K562 (cell line): ENCODE measurements around the gene COL28A1. TPM values are rescaled to one million over a fixed set of nuclear protein-coding genes. Genes with fewer than 3 reads are reported as not detected.

Source experiments
- BRF2 ChIP-seq: IDR thresholded peaks from 3 replicates; pipeline ENCODE4 v1.6.1; 2011; ENCODE audit warnings: borderline replicate concordance, mild to moderate bottlenecking; ENCODE audit not compliant: insufficient read length, insufficient read depth
- CHAMP1 ChIP-seq: fragments of 450-650 bp; IDR thresholded peaks from 2 replicates; pipeline ENCODE4 v1.6.1; 2016; ENCODE audit warnings: mild to moderate bottlenecking
- ETV1 ChIP-seq: fragments of 450-650 bp; conservative IDR thresholded peaks from 2 replicates; pipeline ENCODE4 v1.6.1; 2016; ENCODE audit warnings: missing genetic modification characterization, control low read depth, low read depth, missing compliant biosample characterization
- GTF3C2 ChIP-seq: IDR thresholded peaks from 3 replicates; pipeline ENCODE4 v1.6.1; 2011; ENCODE audit warnings: borderline replicate concordance, mild to moderate bottlenecking, moderate library complexity; ENCODE audit not compliant: insufficient read length; ENCODE audit errors: extremely low read depth
- ILK ChIP-seq: fragments of 450-650 bp; IDR thresholded peaks from 2 replicates; pipeline ENCODE4 v1.6.1; 2016; ENCODE audit warnings: missing genetic modification characterization, low read depth, mild to moderate bottlenecking, missing compliant biosample characterization, moderate library complexity, borderline replicate concordance
- MCM5 ChIP-seq: fragments of 450-650 bp; IDR thresholded peaks from 2 replicates; pipeline ENCODE4 v1.6.1; 2016; ENCODE audit warnings: low read depth
- MLX ChIP-seq, 2 experiments: fragments of 450-650 bp in 1 of 2; sonication (generic) in 1 of 2; formaldehyde crosslinking; conservative IDR thresholded peaks; 2 replicates each; pipeline versions ENCODE4 v1.4.0 to v1.8.1; 2020 to 2022; ENCODE audit warnings: mild to moderate bottlenecking in 1 of 2, missing genetic modification reagents in 1 of 2
- MXI1 ChIP-seq: IDR thresholded peaks from 2 replicates; pipeline ENCODE4 v1.6.1; 2011; ENCODE audit warnings: low read depth, mild to moderate bottlenecking, improper control_type of control experiment, low read length
- NFIC ChIP-seq: fragments of 450-650 bp; IDR thresholded peaks from 2 replicates; pipeline ENCODE4 v1.6.1; 2017; ENCODE audit warnings: mild to moderate bottlenecking, inconsistent platforms
- NFIX ChIP-seq: fragments of 250-450 bp; sonication (Bioruptor Pico); IDR thresholded peaks from 2 replicates; pipeline ENCODE4 v1.4.0; 2020; ENCODE audit warnings: low read depth, mild to moderate bottlenecking, moderate library complexity
- THRAP3 ChIP-seq: fragments of 450-650 bp; IDR thresholded peaks from 2 replicates; pipeline ENCODE4 v1.6.1; 2016; ENCODE audit warnings: mild to moderate bottlenecking, inconsistent platforms, borderline replicate concordance
- ZBTB43 ChIP-seq: sonication (generic); formaldehyde crosslinking; IDR thresholded peaks from 2 replicates; pipeline ENCODE4 v1.8.0; 2023; ENCODE audit warnings: mild to moderate bottlenecking, missing genetic modification reagents
- ZNF124 ChIP-seq: sonication (generic); formaldehyde crosslinking; IDR thresholded peaks from 2 replicates; pipeline ENCODE4 v1.8.1; 2022; ENCODE audit warnings: missing genetic modification reagents
- ZNF274 ChIP-seq: IDR thresholded peaks from 2 replicates; pipeline ENCODE4 v1.6.1; 2011; ENCODE audit warnings: low read depth, mild to moderate bottlenecking, low read length, moderate library complexity, borderline replicate concordance
- ZNF449 ChIP-seq: fragments of 250-450 bp; sonication (Bioruptor Pico); IDR thresholded peaks from 2 replicates; pipeline ENCODE4 v1.8.0; 2022; ENCODE audit warnings: moderate library complexity, mild to moderate bottlenecking, inconsistent platforms
- polyA plus RNA-seq, 8 experiments: library from polyadenylated mRNA; depleted of rRNA in 4 of 8; stranded (reverse) in 5 of 8; unstranded in 3 of 8; fragments of >200 nt; fragmentation: Nextera tagmentation in 2 of 8; fragmentation: Illumina TruSeq in 1 of 8; extraction: Ambion mirVana in 2 of 8; extraction: Trizol in 1 of 8; gene quantifications; 2 replicates each; pipeline versions ENCODE4 v1.2.1 to v1.2.3, GENCODE V29; 2011 to 2014; ENCODE audit warnings: inconsistent platforms in 1 of 8, missing spikeins in 1 of 8
- total RNA-seq, 7 experiments: library from RNA; depleted of rRNA in 6 of 7; stranded (reverse); fragments of >200 nt in 6 of 7; fragmentation: Illumina TruSeq in 2 of 7; extraction: Trizol in 2 of 7; gene quantifications; 2 replicates each; pipeline versions ENCODE4 v1.2.1 to v1.2.3, GENCODE V29; 2011 to 2021; ENCODE audit warnings: low replicate concordance in 1 of 7

Gene COL28A1
- total and polyA plus RNA-seq, 9 of the 15 experiments (the other 6 are each of a cell fraction or from before 2014, with no cell fraction given): 0.03 to 0.13 (median 0.05) TPM; not detected in 3

- TF ChIP-seq ZNF449 (CRISPR knock-in tag): no peak
- no peak for TF ChIP-seq BRF2
- TF ChIP-seq ZNF274: no peak
- TF ChIP-seq GTF3C2: no peak
- TF ChIP-seq THRAP3: no peak
- no peak for TF ChIP-seq ILK (tag)
- no peak for TF ChIP-seq ZBTB43 (CRISPR knock-in tag)
- no peak for TF ChIP-seq MXI1
- TF ChIP-seq NFIC: peak; percentile 89
- no peak for TF ChIP-seq MCM5
- TF ChIP-seq ZNF124 (CRISPR knock-in tag): no peak
- TF ChIP-seq ETV1: no peak
- TF ChIP-seq NFIX (CRISPR knock-in tag): peak; percentile 76
- TF ChIP-seq CHAMP1: no peak
- TF ChIP-seq MLX (CRISPR knock-in tag; conservative IDR thresholded peaks at IDR 0.05): no peak
Observed at GRCh38 chr7:7583731-7584130, 48.1 kb upstream of the COL28A1 start (continued).
